CD8-positive, alpha-beta memory T cell (primary cell): ENCODE data around the gene CHKB. TPM values are rescaled to one million over a fixed set of nuclear protein-coding genes. Genes with fewer than 3 reads are reported as not detected.

Experiments used
- CTCF ChIA-PET: fragments of 350-600 bp; sonication (Branson Sonifier 250); formaldehyde crosslinking; loops from one replicate; lab custom pipeline; 2021; ENCODE audit warnings: antibody characterized with exemption; lab: Charles Lee
- POLR2A ChIA-PET: fragments of 350-600 bp; sonication (Branson Sonifier 250); formaldehyde crosslinking; loops from one replicate; lab custom pipeline; 2021; ENCODE audit warnings: antibody characterized with exemption; lab: Charles Lee
- DNase-seq, 5 donors: peaks; one replicate each; pipeline versions ENCODE4 v3.0.0 to v3.0.0-alpha.2; 2020 to 2022; ENCODE audit warnings: mixed read lengths in 1 of 5
- H3K27ac ChIP-seq: one replicate; pipeline ENCODE4 v1.7.0; 2013; ENCODE audit warnings: low read depth, mild to moderate bottlenecking, low read length, moderate library complexity
- H3K27me3 ChIP-seq: 2 replicates; pipeline ENCODE4 v1.7.0; 2013; ENCODE audit warnings: low read length, mild to moderate bottlenecking; ENCODE audit not compliant: insufficient read depth, poor library complexity, severe bottlenecking
- H3K36me3 ChIP-seq: 2 replicates; pipeline ENCODE4 v1.7.0; 2013; ENCODE audit warnings: mild to moderate bottlenecking, low read length, moderate library complexity; ENCODE audit not compliant: insufficient read depth
- H3K4me1 ChIP-seq: 2 replicates; pipeline ENCODE4 v1.7.0; 2013; ENCODE audit warnings: mild to moderate bottlenecking, low read length, moderate library complexity; ENCODE audit not compliant: insufficient read depth
- H3K4me3 ChIP-seq: 2 replicates; pipeline ENCODE4 v1.7.0; 2013; ENCODE audit warnings: mild to moderate bottlenecking, low read length
- H3K9me3 ChIP-seq: 2 replicates; pipeline ENCODE4 v1.7.0; 2013; ENCODE audit warnings: mild to moderate bottlenecking, low read length
- H3K27ac Mint-ChIP-seq, 8 donors: one replicate each; pipeline ENCODE4 v1.8.0; 2020 to 2021; ENCODE audit warnings: mixed read lengths in 8 of 8, mild to moderate bottlenecking in 6 of 8, inconsistent platforms in 3 of 8, moderate library complexity in 3 of 8
- H3K27me3 Mint-ChIP-seq, 2 donors: one replicate each; pipeline ENCODE4 v1.8.0; 2020 to 2021; ENCODE audit warnings: mixed read lengths in 2 of 2, mild to moderate bottlenecking in 1 of 2, moderate library complexity in 1 of 2
- H3K36me3 Mint-ChIP-seq, 3 donors: one replicate each; pipeline ENCODE4 v1.8.0; 2020 to 2021; ENCODE audit warnings: mixed read lengths in 3 of 3, inconsistent platforms in 1 of 3, mild to moderate bottlenecking in 1 of 3
- H3K4me1 Mint-ChIP-seq, 3 donors: one replicate each; pipeline ENCODE4 v1.8.0; 2020 to 2021; ENCODE audit warnings: mixed read lengths in 3 of 3, inconsistent platforms in 1 of 3, mild to moderate bottlenecking in 1 of 3
- H3K4me3 Mint-ChIP-seq, 7 donors: one replicate each; pipeline ENCODE4 v1.8.0; 2020 to 2021; ENCODE audit warnings: mixed read lengths in 7 of 7, mild to moderate bottlenecking in 6 of 7, moderate library complexity in 4 of 7, inconsistent platforms in 2 of 7
- H3K9me3 Mint-ChIP-seq, 5 donors: one replicate each; pipeline ENCODE4 v1.8.0; 2020 to 2022; ENCODE audit warnings: mixed read lengths in 5 of 5, mild to moderate bottlenecking in 3 of 5, moderate library complexity in 2 of 5, inconsistent platforms in 1 of 5
- polyA plus RNA-seq: library from polyadenylated mRNA; unstranded; fragments of 300-500 nt; fragmentation: Illumina TruSeq; gene quantifications from one replicate; pipeline ENCODE4 v1.2.3, GENCODE V29; 2021
- total RNA-seq, 2 experiments: library from RNA; stranded (reverse); gene quantifications; one replicate each; pipeline ENCODE4 v1.2.3, GENCODE V29; 2021

Gene CHKB
- total and polyA plus RNA-seq, 3 experiments from 2014 or later = 33.3 to 76.1 (median 72.1) TPM

GRCh38 chr22:50584106-50585096 lies 1.8 kb upstream of the CHKB start:
- POLR2A ChIA-PET = no interaction called here
- H3K4me3 ChIP-seq = no peak overlapping the region
- no peak overlapping the region for H3K27ac ChIP-seq
- no peaks in the 10 kb centered on the region for H3K27me3 ChIP-seq
- peaks cover 5% of the 10 kb centered on the region for H3K36me3 ChIP-seq
- Mint-ChIP-seq H3K27ac (no peak overlapping the region), H3K4me3 (peak overlapping the region; percentile 15 to 94 (median 80)), H3K4me1 (peaks cover 11 to 32% (median 17%) of the 10 kb centered on the region in 3 donors), H3K9me3 (no peaks in the 10 kb centered on the region), H3K36me3 (peaks cover 0 to 18% (median 0%) of the 10 kb centered on the region in 3 donors), H3K27me3 (no peaks in the 10 kb centered on the region)
- H3K9me3 ChIP-seq = no peaks in the 10 kb centered on the region
- CTCF ChIA-PET = interaction anchor here (1.0 to 1.4 kb wide), 2 partner anchors 22 to 59 kb away, joined by 4 to 6 read pairs; partner anchors contain the start of genes SCO2 and SYCE3
- H3K4me1 ChIP-seq = peaks cover 19% of the 10 kb centered on the region
- DNase-seq = no peak

- Histone ChIP-seq H3K27ac (peak overlapping the region; percentile 54), H3K27me3 (no peaks in the 10 kb centered on the region), H3K36me3 (peaks cover 5% of the 10 kb centered on the region), H3K4me3 (peak overlapping the region; percentile 89), H3K9me3 (no peaks in the 10 kb centered on the region), H3K4me1 (peaks cover 19% of the 10 kb centered on the region)
- Mint-ChIP-seq H3K4me3 (peak overlapping the region; percentile 80 to 98 (median 92)), H3K36me3 (peaks cover 0 to 22% (median 0%) of the 10 kb centered on the region in 3 donors), H3K27ac (peak overlapping the region in 7 of 8 donors; percentile 55 to 88 (median 73)), H3K4me1 (peaks cover 11 to 32% (median 17%) of the 10 kb centered on the region in 3 donors), H3K9me3 (no peaks in the 10 kb centered on the region), H3K27me3 (no peaks in the 10 kb centered on the region)
- no peak for DNase-seq
- CTCF ChIA-PET = interaction anchor here (1.1 to 2.9 kb wide), 3 partner anchors 18 to 38 kb away, joined by 4 to 18 read pairs (median 5); partner anchors contain the start of gene SYCE3
- POLR2A ChIA-PET = interaction anchor here (0.9 to 1.9 kb wide), 4 partner anchors 38 to 86 kb away, joined by 3 to 12 read pairs (median 5); partner anchors contain the start of genes LMF2, NCAPH2 and SCO2
Measured at GRCh38 chr22:50583294-50583861, 729 bp upstream of the CHKB start.

GRCh38 chr22:50581950-50582492 lies 628 bp downstream of the CHKB start:
- Histone ChIP-seq H3K27ac (peak overlapping the region; percentile 94), H3K9me3 (no peaks in the 10 kb centered on the region), H3K27me3 (no peaks in the 10 kb centered on the region), H3K4me1 (peaks cover 19% of the 10 kb centered on the region), H3K36me3 (peaks cover 5% of the 10 kb centered on the region), H3K4me3 (peak overlapping the region; percentile 83)
- peaks cover 16 to 39% (median 22%) of the 10 kb centered on the region in 3 donors for H3K4me1 Mint-ChIP-seq
- peak overlapping the region; percentile 88 to 98 (median 94) for H3K4me3 Mint-ChIP-seq
- peak overlapping the region; percentile 65 to 96 (median 90) for H3K27ac Mint-ChIP-seq
- no peaks in the 10 kb centered on the region for H3K9me3 Mint-ChIP-seq
- no peaks in the 10 kb centered on the region for H3K27me3 Mint-ChIP-seq
- ChIA-PET POLR2A (interaction anchor here (0.6 to 1.9 kb wide), 7 partner anchors 34 to 84 kb away, joined by 3 to 14 read pairs (median 6); partner anchors contain the start of genes ARSA, LMF2, NCAPH2 and SCO2), CTCF (interaction anchor here (1.2 to 2.9 kb wide), 4 partner anchors 17 to 57 kb away, joined by 3 to 18 read pairs (median 8); partner anchors contain the start of genes SCO2 and SYCE3)
- H3K36me3 Mint-ChIP-seq = peaks cover 0 to 25% (median 0%) of the 10 kb centered on the region in 3 donors
- peak in 1 of 5 donors; percentile 13 for DNase-seq

- Mint-ChIP-seq H3K4me1 (peaks cover 16 to 42% (median 23%) of the 10 kb centered on the region in 3 donors), H3K27me3 (no peaks in the 10 kb centered on the region), H3K36me3 (peaks cover 0 to 25% (median 0%) of the 10 kb centered on the region in 3 donors), H3K9me3 (no peaks in the 10 kb centered on the region), H3K4me3 (peak overlapping the region; percentile 85 to 94 (median 89)), H3K27ac (peak overlapping the region in 6 of 8 donors; percentile 79 to 96 (median 88))
- Histone ChIP-seq H3K4me1 (peaks cover 19% of the 10 kb centered on the region), H3K27me3 (no peaks in the 10 kb centered on the region), H3K36me3 (peaks cover 5% of the 10 kb centered on the region), H3K27ac (peak overlapping the region; percentile 94), H3K9me3 (no peaks in the 10 kb centered on the region), H3K4me3 (peak overlapping the region; percentile 83)
- POLR2A ChIA-PET = interaction anchor here (0.6 to 1.9 kb wide), 4 partner anchors 33 to 67 kb away, joined by 3 to 14 read pairs (median 8); partner anchors contain the start of gene SCO2
- DNase-seq = no peak
- CTCF ChIA-PET = interaction anchor here (1.2 to 2.9 kb wide), 5 partner anchors 16 to 56 kb away, joined by 3 to 18 read pairs (median 5); partner anchors contain the start of genes SCO2 and SYCE3
Measured at GRCh38 chr22:50581031-50581949, 1.4 kb downstream of the CHKB start.

- ChIA-PET POLR2A (no interaction called here), CTCF (no interaction called here)
- peak overlapping the region in 3 of 8 donors; percentile 39 to 79 (median 69) for H3K27ac Mint-ChIP-seq
Measured at GRCh38 chr22:50579752-50580151, 2.9 kb downstream of the CHKB start.

GRCh38 chr22:50578776-50579310 lies 3.8 kb downstream of the CHKB start:
- no peaks in the 10 kb centered on the region for H3K27me3 Mint-ChIP-seq

More at GRCh38 chr22:50579752-50580151, 2.9 kb downstream of the CHKB start:
- DNase-seq = no peak
- Histone ChIP-seq H3K27ac (no peak overlapping the region), H3K4me3 (no peak overlapping the region), H3K36me3 (peaks cover 5% of the 10 kb centered on the region), H3K27me3 (no peaks in the 10 kb centered on the region), H3K4me1 (peaks cover 19% of the 10 kb centered on the region), H3K9me3 (no peaks in the 10 kb centered on the region)
- no peaks in the 10 kb centered on the region for H3K27me3 Mint-ChIP-seq
- peak overlapping the region in 2 of 7 donors; percentile 23 to 50 for H3K4me3 Mint-ChIP-seq
- H3K4me1 Mint-ChIP-seq = peaks cover 16 to 45% (median 23%) of the 10 kb centered on the region in 3 donors
- no peaks in the 10 kb centered on the region for H3K9me3 Mint-ChIP-seq
- peaks cover 0 to 33% (median 0%) of the 10 kb centered on the region in 3 donors for H3K36me3 Mint-ChIP-seq

More at GRCh38 chr22:50578776-50579310, 3.8 kb downstream of the CHKB start:
- Mint-ChIP-seq H3K9me3 (no peaks in the 10 kb centered on the region), H3K4me3 (peak overlapping the region in 1 of 7 donors; percentile 23), H3K27ac (no peak overlapping the region), H3K36me3 (peaks cover 0 to 38% (median 2%) of the 10 kb centered on the region in 3 donors), H3K4me1 (peaks cover 15 to 40% (median 23%) of the 10 kb centered on the region in 3 donors)
- DNase-seq = no peak
- Histone ChIP-seq H3K4me1 (peaks cover 19% of the 10 kb centered on the region), H3K4me3 (no peak overlapping the region), H3K27me3 (no peaks in the 10 kb centered on the region), H3K36me3 (peaks cover 5% of the 10 kb centered on the region), H3K9me3 (no peaks in the 10 kb centered on the region), H3K27ac (no peak overlapping the region)
- ChIA-PET CTCF (interaction anchor here (1.0 to 1.2 kb wide), 2 partner anchors 9 to 16 kb away, joined by 3 read pairs; no protein-coding TSS in a partner anchor), POLR2A (interaction anchor here (0.8 kb wide), 1 partner anchor 53 kb away, joined by 3 read pairs; the partner anchor contains the start of gene SCO2)
